Measurements from ENCODE around the gene LCN6. TPM values are rescaled to one million over a fixed set of nuclear protein-coding genes. Genes with fewer than 3 reads are reported as not detected.

LCN6 gene
- polyA plus RNA-seq, 1 donor from 2014 or later: not detected

GRCh38 chr9:136709454-136710109 lies 38.7 kb downstream of the LCN6 start:
- H4K20me1 ChIP-seq (ENCODE audit: insufficient read depth): no peaks in the 10 kb centered on the region
- H3K4me2 ChIP-seq (ENCODE audit: low read length): no peak overlapping the region
- H3K9me3 ChIP-seq (ENCODE audit: low read length): no peaks in the 10 kb centered on the region
- no peaks in the 10 kb centered on the region for H3K27me3 ChIP-seq (ENCODE audit: insufficient read depth, low read depth, low read length)
- no peak overlapping the region for H3K4me3 ChIP-seq (ENCODE audit: low read length)
- H3K9me2 ChIP-seq (ENCODE audit: insufficient read depth, low read length): no peaks in the 10 kb centered on the region
- no peak overlapping the region for H3K9ac ChIP-seq (ENCODE audit: low read length)
- no peaks in the 10 kb centered on the region for H3F3A ChIP-seq (ENCODE audit: insufficient read depth, low read length, poor library complexity, severe bottlenecking)
- no peak overlapping the region for H2AFZ ChIP-seq (ENCODE audit: low read depth, low read length)
- H3K27ac ChIP-seq (ENCODE audit: low read length): no peak overlapping the region
- H3K36me3 ChIP-seq (ENCODE audit: insufficient read depth, low read length): no peaks in the 10 kb centered on the region
- TF ChIP-seq TAF1 (IDR thresholded peaks at IDR 0.05; ENCODE audit: low read depth): no peak
- TF ChIP-seq, protein P1, sequence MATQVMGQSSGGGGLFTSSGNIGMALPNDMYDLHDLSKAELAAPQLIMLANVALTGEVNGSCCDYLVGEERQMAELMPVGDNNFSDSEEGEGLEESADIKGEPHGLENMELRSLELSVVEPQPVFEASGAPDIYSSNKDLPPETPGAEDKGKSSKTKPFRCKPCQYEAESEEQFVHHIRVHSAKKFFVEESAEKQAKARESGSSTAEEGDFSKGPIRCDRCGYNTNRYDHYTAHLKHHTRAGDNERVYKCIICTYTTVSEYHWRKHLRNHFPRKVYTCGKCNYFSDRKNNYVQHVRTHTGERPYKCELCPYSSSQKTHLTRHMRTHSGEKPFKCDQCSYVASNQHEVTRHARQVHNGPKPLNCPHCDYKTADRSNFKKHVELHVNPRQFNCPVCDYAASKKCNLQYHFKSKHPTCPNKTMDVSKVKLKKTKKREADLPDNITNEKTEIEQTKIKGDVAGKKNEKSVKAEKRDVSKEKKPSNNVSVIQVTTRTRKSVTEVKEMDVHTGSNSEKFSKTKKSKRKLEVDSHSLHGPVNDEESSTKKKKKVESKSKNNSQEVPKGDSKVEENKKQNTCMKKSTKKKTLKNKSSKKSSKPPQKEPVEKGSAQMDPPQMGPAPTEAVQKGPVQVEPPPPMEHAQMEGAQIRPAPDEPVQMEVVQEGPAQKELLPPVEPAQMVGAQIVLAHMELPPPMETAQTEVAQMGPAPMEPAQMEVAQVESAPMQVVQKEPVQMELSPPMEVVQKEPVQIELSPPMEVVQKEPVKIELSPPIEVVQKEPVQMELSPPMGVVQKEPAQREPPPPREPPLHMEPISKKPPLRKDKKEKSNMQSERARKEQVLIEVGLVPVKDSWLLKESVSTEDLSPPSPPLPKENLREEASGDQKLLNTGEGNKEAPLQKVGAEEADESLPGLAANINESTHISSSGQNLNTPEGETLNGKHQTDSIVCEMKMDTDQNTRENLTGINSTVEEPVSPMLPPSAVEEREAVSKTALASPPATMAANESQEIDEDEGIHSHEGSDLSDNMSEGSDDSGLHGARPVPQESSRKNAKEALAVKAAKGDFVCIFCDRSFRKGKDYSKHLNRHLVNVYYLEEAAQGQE (IDR thresholded peaks at IDR 0.05; ENCODE audit: borderline replicate concordance): no peak
- TF ChIP-seq EP300 (conservative IDR thresholded peaks at IDR 0.05; ENCODE audit: poor library complexity, severe bottlenecking): no peak
- no peak for TF ChIP-seq RAD21 (conservative IDR thresholded peaks at IDR 0.05)
- TF ChIP-seq SMC3 (conservative IDR thresholded peaks at IDR 0.05; ENCODE audit: poor library complexity): no peak
- no peak for TF ChIP-seq EZH2 (IDR thresholded peaks at IDR 0.05; ENCODE audit: borderline replicate concordance, insufficient read depth, low read length, poor library complexity, severe bottlenecking)
- no peak for TF ChIP-seq CTCF (IDR thresholded peaks at IDR 0.05; ENCODE audit: poor library complexity, severe bottlenecking)
- no peak for TF ChIP-seq MXI1 (conservative IDR thresholded peaks at IDR 0.05; ENCODE audit: poor library complexity, severe bottlenecking)
- peaks cover 16% of the 10 kb centered on the region for H3K79me2 ChIP-seq (replicated peaks; ENCODE audit: insufficient read depth, low read length)

- no peak for TF ChIP-seq CTCF (IDR thresholded peaks at IDR 0.05; ENCODE audit: poor library complexity, severe bottlenecking)
- TF ChIP-seq RAD21 (conservative IDR thresholded peaks at IDR 0.05): no peak
- TF ChIP-seq, protein P1 (IDR thresholded peaks at IDR 0.05; ENCODE audit: borderline replicate concordance): no peak
- no peak for TF ChIP-seq MXI1 (conservative IDR thresholded peaks at IDR 0.05; ENCODE audit: poor library complexity, severe bottlenecking)
- H3K36me3 ChIP-seq (ENCODE audit: insufficient read depth, low read length): no peaks in the 10 kb centered on the region
- no peaks in the 10 kb centered on the region for H4K20me1 ChIP-seq (ENCODE audit: insufficient read depth)
- no peaks in the 10 kb centered on the region for H3F3A ChIP-seq (ENCODE audit: insufficient read depth, low read length, poor library complexity, severe bottlenecking)
- no peak overlapping the region for H3K9ac ChIP-seq (ENCODE audit: low read length)
- H3K4me3 ChIP-seq (ENCODE audit: low read length): no peak overlapping the region
- H3K27ac ChIP-seq (ENCODE audit: low read length): no peak overlapping the region
- no peak overlapping the region for H3K4me2 ChIP-seq (ENCODE audit: low read length)
- H3K27me3 ChIP-seq (ENCODE audit: insufficient read depth, low read depth, low read length): no peaks in the 10 kb centered on the region
- no peaks in the 10 kb centered on the region for H3K9me2 ChIP-seq (ENCODE audit: insufficient read depth, low read length)
- no peak overlapping the region for H2AFZ ChIP-seq (ENCODE audit: low read depth, low read length)
- H3K9me3 ChIP-seq (ENCODE audit: low read length): no peaks in the 10 kb centered on the region
- peaks cover 1% of the 10 kb centered on the region for H3K79me2 ChIP-seq (replicated peaks; ENCODE audit: insufficient read depth, low read length)
Observed at GRCh38 chr9:136707849-136708517, 40.3 kb downstream of the LCN6 start.
